Activated CD4-positive, alpha-beta T cell treated with anti-CD3 and anti-CD28 coated beads for 36 hours (primary cell): ENCODE results near the gene ALPP. TPM values are rescaled to one million over a fixed set of nuclear protein-coding genes. Genes with fewer than 3 reads are reported as not detected.
A peak's percentile ranks its signal among the peaks of the same experiment; 100 is the strongest.

ENCODE experiments used
- ATAC-seq: fragments of 200-7000 bp; cut with Tn5 transposase; one replicate; pipeline ENCODE4 v1.10.0; 2021; ENCODE audit warnings: mild to moderate bottlenecking, moderate library complexity
- CTCF ChIA-PET: fragments of 350-600 bp; sonication (Branson Sonifier 250); formaldehyde crosslinking; loops from one replicate; lab custom pipeline; 2021; ENCODE audit warnings: antibody characterized with exemption; lab: Charles Lee
- POLR2A ChIA-PET: fragments of 350-600 bp; sonication (Branson Sonifier 250); formaldehyde crosslinking; loops from one replicate; lab custom pipeline; 2021; ENCODE audit warnings: antibody characterized with exemption, inconsistent platforms; lab: Charles Lee
- DNase-seq: peaks from one replicate; pipeline ENCODE4 v3.0.0-alpha.2; 2020
- H3K27ac Mint-ChIP-seq: one replicate; pipeline ENCODE4 v1.8.0; 2021; ENCODE audit warnings: mixed read lengths
- H3K27me3 Mint-ChIP-seq: one replicate; pipeline ENCODE4 v1.8.0; 2021; ENCODE audit warnings: mixed read lengths
- H3K36me3 Mint-ChIP-seq: one replicate; pipeline ENCODE4 v1.8.0; 2021; ENCODE audit warnings: low read depth, mixed read lengths
- H3K4me1 Mint-ChIP-seq: one replicate; pipeline ENCODE4 v1.8.0; 2021; ENCODE audit warnings: mixed read lengths
- H3K4me3 Mint-ChIP-seq: one replicate; pipeline ENCODE4 v1.8.0; 2021; ENCODE audit warnings: mild to moderate bottlenecking, moderate library complexity, mixed read lengths
- H3K9me3 Mint-ChIP-seq: one replicate; pipeline ENCODE4 v1.8.0; 2021; ENCODE audit warnings: low read depth, mixed read lengths
- intact Hi-C, 2 experiments: fragments of 100-400 bp; cut with DNase I in 1 of 2; cut with micrococcal nuclease in 1 of 2; formaldehyde crosslinking; loops; one replicate each; pipeline versions ENCODE4 v1.14.2 to v1.15.1; 2022 to 2024; cut with DNase I, micrococcal nuclease
- total RNA-seq, 2 experiments: library from RNA; stranded (reverse); gene quantifications; one replicate each; pipeline ENCODE4 v1.2.3, GENCODE V29; 2021

ALPP gene
- total RNA-seq, 2 experiments from 2014 or later, result not detected

DNA sequence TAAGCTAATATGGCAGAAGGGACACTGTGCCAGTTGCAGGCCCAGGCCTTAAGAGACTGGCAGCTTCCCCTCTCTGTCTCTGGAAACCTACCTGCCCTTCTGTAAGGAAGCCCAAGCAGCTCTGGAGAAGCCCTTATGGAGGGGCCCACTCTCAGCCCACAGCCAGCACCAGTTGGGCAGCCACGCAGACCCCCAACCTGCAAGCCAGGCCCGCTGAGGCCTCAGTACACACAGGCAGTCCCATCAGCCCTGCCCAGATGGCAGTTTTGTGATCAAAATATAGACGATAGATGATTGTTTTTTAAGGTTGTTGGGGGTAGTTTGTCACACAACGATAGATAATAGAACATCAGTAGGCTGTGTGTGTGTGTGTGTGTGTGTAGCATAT is 36.8 kb upstream of the ALPP start:
- H3K4me1 Mint-ChIP-seq, result peaks cover 2% of the 10 kb centered on the region
- CTCF ChIA-PET, result no interaction called here
- H3K4me3 Mint-ChIP-seq, result no peak overlapping the region
- H3K36me3 Mint-ChIP-seq, result peaks cover 2% of the 10 kb centered on the region
- intact Hi-C loops, result loop anchor here (5.0 kb wide), 1 partner anchor 181 kb away; the partner anchor contains the start of gene PRSS56 (in 2 of the 2)
- peak; percentile 3 for DNase-seq
- no peak overlapping the region for H3K27ac Mint-ChIP-seq
- POLR2A ChIA-PET, result interaction anchor here (0.7 kb wide), 1 partner anchor 170 kb away, joined by 3 read pairs; no protein-coding TSS in a partner anchor
- no peak for ATAC-seq
- H3K27me3 Mint-ChIP-seq, result peaks cover 1% of the 10 kb centered on the region
- H3K9me3 Mint-ChIP-seq, result no peaks in the 10 kb centered on the region

DNA sequence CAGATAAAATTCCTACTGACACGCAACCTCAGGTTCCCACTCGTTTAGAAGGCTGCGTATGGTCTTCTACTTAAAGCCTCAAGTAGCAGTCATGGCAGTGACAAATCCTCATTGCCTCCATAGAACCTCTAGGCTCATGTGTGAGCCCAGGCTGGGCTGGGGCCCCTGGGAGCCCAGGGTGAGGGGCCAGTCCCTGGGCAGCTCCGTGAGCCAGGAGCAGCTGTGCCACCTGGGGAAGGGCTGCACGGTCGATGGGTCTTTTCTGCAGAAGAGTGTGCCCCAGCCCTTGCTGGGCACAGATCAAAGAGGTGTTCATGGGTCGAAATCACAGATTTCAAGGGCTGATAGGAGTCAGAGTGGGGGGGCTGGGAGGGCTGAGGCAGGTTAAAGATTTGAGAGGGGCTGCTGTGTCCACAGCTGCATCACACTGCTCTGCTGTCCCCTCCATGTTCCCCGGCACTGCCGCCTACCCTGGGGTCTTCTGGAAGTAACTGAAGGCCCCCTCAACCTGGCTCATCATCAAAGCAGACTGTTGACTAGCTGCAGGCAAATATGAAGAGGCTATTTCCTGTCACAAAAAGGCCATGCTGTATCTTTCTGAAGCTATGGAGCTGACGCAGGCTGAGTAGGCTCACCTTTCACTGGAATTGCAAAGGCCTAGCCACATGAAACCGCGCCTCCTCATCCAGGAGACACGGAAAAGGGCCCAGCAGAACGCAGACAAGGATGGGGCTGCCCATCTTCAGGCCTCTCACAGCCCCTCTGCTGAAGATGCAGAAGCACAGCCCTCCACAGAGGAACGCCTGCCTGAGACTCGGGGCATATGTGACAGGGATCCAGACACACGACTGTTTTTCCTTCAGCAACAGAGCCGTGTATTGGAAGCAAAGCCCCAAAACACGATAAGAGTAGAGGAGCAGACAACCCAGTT is 35.7 kb upstream of the ALPP start:
- ATAC-seq, result no peak
- Mint-ChIP-seq H3K36me3 (peaks cover 2% of the 10 kb centered on the region), H3K4me3 (no peak overlapping the region), H3K4me1 (peaks cover 2% of the 10 kb centered on the region), H3K27me3 (peaks cover 1% of the 10 kb centered on the region), H3K9me3 (peaks cover 2% of the 10 kb centered on the region), H3K27ac (no peak overlapping the region)
- intact Hi-C loops, result loop anchor here (5.0 kb wide), 1 partner anchor 179 kb away; the partner anchor contains the start of gene PRSS56 (in 2 of the 2)
- DNase-seq, result peak; percentile 2
- ChIA-PET POLR2A (no interaction called here), CTCF (interaction anchor here (1.0 to 1.5 kb wide), 3 partner anchors 20 to 201 kb away, joined by 3 read pairs; no protein-coding TSS in a partner anchor)

DNA sequence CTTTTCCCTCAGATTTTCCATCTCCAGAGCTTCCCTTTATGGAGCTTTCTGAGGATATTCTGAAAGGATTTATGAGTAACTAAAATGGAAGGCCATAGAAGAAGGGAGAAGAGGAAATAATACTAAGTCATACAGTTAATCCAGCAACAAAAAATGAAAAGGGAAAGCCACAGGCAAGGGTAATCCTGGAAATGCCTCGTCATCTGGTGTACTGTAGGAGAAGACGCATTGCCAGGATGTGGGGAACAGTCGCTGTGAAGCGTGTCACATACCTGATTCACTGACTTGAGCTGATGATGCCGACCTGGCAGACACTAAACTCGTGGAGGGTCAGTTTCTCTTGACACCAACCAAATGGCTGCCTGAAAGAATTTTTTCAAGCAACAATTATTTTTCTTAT is 34.7 kb upstream of the ALPP start:
- no peak overlapping the region for H3K4me3 Mint-ChIP-seq
- ChIA-PET POLR2A (no interaction called here), CTCF (interaction anchor here (1.0 to 1.5 kb wide), 3 partner anchors 21 to 202 kb away, joined by 3 read pairs; no protein-coding TSS in a partner anchor)
- peaks cover 1% of the 10 kb centered on the region for H3K27me3 Mint-ChIP-seq
- intact Hi-C loops, result loop anchor here (5.0 kb wide), 1 partner anchor 178 kb away; the partner anchor contains the start of gene PRSS56 (in 2 of the 2)
- H3K36me3 Mint-ChIP-seq, result peaks cover 2% of the 10 kb centered on the region
- H3K4me1 Mint-ChIP-seq, result peaks cover 2% of the 10 kb centered on the region
- H3K27ac Mint-ChIP-seq, result no peak overlapping the region
- DNase-seq, result peak; percentile 9
- H3K9me3 Mint-ChIP-seq, result peaks cover 2% of the 10 kb centered on the region
- no peak for ATAC-seq

DNA sequence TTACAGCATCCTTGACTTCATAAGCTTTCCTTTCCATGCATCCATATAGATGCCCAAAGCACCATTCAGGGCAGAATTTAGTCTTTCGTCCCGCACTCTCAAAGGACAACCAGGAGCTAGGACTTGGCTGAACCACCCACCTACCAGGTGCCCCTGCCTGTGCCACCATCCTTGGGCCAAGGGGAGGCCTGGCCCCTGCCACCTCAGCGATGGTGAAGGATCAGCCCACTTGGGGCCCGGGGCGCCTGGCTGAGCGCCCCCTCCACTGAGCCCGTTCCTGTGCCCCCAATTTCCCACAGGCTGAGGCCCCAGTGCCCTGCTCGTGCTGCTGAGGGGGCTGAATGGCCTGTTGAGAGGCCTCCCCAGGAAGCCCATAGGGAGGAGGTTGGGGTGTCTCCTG is 33.3 kb upstream of the ALPP start:
- Mint-ChIP-seq H3K27ac (no peak overlapping the region), H3K4me3 (no peak overlapping the region), H3K9me3 (peaks cover 2% of the 10 kb centered on the region), H3K27me3 (peaks cover 3% of the 10 kb centered on the region), H3K36me3 (no peaks in the 10 kb centered on the region), H3K4me1 (peaks cover 2% of the 10 kb centered on the region)
- intact Hi-C loops, result no loop called here
- ChIA-PET POLR2A (no interaction called here), CTCF (interaction anchor here (0.6 to 0.7 kb wide), 2 partner anchors 60 to 93 kb away, joined by 3 to 5 read pairs; no protein-coding TSS in a partner anchor)
- ATAC-seq (no peak), DNase-seq (peak; percentile 1)

DNA sequence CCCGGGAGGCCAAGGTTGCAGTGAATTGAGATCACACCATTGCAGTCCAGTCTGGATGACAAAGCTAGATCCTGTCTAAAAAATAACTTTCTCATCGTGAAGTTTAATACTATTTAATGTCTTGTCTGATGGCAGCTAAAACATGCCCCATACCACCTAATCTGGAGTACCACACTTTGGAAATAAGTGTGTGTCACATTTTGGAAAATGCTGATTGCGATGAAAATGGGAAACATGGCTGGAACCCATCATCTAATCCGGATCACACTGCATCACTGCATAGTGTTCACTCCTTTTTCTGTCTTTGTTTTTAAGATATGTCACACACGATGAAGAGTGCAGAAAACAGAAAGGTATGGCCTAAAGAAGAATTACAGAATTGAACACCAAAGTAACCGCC is 31.2 kb upstream of the ALPP start:
- Mint-ChIP-seq H3K4me3 (no peak overlapping the region), H3K27me3 (peaks cover 9% of the 10 kb centered on the region), H3K9me3 (peaks cover 2% of the 10 kb centered on the region), H3K27ac (no peak overlapping the region), H3K36me3 (no peaks in the 10 kb centered on the region), H3K4me1 (peaks cover 5% of the 10 kb centered on the region)
- intact Hi-C loops, result no loop called here
- POLR2A ChIA-PET, result no interaction called here
- no peak for DNase-seq
- CTCF ChIA-PET, result no interaction called here
- no peak for ATAC-seq

DNA sequence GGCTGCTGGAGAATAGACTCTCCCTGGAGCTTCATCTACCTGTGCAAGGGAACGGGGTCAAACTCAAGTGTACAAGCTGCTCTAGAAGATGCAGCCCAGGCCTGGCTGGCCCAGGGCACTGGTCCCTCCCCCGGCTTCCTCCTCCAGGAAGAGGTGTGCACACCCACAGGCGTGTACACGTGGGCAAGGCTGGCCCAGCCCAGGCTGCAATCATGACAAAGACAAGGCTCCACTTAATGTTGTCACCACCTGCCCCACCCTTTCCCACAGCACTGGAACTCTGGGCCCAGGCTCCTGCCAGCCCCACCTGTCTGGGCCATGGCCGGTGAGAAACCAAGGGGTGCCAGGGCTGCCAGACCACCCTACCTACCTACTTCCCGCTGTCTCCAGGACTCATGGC is 29.6 kb upstream of the ALPP start:
- Mint-ChIP-seq H3K27ac (no peak overlapping the region), H3K36me3 (no peaks in the 10 kb centered on the region), H3K27me3 (peaks cover 18% of the 10 kb centered on the region), H3K4me3 (no peak overlapping the region), H3K9me3 (peaks cover 2% of the 10 kb centered on the region), H3K4me1 (peaks cover 3% of the 10 kb centered on the region)
- intact Hi-C loops, result no loop called here
- CTCF ChIA-PET, result no interaction called here
- DNase-seq, result no peak
- peak; percentile 42 for ATAC-seq
- POLR2A ChIA-PET, result no interaction called here

DNA sequence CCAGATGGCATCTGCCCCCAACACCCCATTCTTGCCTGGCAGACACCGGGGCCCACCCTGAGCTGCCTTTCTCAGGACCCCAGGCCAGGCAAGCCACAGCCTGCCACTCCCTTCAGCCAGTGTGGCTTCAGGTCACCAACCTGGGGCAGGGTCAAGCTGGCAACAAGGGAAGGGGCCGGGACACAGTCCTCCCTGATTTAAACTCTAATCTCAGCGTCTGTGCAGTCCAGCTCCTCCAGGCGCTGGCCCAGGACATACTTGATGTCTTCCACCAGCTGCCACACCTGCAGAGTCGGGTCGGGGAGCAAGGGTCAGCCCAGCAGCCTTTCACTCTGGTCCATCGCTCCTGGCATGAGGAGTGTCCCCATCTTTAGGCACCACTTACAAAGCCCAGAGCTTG is 29.0 kb upstream of the ALPP start:
- ChIA-PET CTCF (no interaction called here), POLR2A (no interaction called here)
- Mint-ChIP-seq H3K4me1 (peaks cover 3% of the 10 kb centered on the region), H3K27ac (no peak overlapping the region), H3K9me3 (peaks cover 2% of the 10 kb centered on the region), H3K4me3 (no peak overlapping the region), H3K36me3 (no peaks in the 10 kb centered on the region), H3K27me3 (peaks cover 19% of the 10 kb centered on the region)
- no peak for ATAC-seq
- DNase-seq, result no peak
- intact Hi-C loops, result no loop called here

DNA sequence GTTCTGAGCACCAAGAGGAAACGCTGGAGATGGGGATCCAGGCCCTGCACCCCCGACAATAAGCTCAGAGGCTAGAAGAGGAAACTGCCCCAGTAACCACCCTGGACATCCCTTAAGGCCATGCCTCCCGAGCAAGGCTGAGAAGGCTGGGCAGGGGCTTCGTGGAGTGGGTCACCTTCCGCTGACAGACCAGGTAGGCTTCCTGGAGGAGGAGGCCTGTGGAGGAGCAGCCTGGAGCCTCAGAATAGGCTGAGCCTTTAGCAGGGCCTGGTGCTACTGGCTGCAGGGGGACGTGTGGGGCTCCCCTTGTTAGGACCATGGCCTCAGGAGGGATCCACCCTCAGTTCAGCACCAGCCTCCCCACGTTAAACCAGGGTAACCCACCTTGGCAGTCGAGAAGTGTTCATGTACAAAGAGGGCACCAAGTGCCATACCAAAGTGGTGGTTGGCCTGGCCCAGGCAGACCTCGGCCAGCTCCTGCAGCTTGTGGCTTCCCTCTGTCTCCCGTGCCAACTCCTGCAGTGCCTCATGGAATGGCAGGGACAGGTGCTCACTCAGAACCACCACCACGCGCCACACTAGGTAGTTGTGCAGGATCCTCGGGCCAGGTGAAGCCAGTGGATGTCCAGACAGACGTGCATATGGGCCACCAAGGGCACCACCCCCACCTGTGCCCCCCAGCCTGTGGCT is 28.5 kb upstream of the ALPP start:
- H3K36me3 Mint-ChIP-seq, result no peaks in the 10 kb centered on the region
- POLR2A ChIA-PET, result no interaction called here
- H3K27ac Mint-ChIP-seq, result no peak overlapping the region
- peaks cover 2% of the 10 kb centered on the region for H3K9me3 Mint-ChIP-seq
- peaks cover 3% of the 10 kb centered on the region for H3K4me1 Mint-ChIP-seq
- peaks cover 18% of the 10 kb centered on the region for H3K27me3 Mint-ChIP-seq
- CTCF ChIA-PET, result interaction anchor here (1.0 kb wide), 1 partner anchor 89 kb away, joined by 3 read pairs; no protein-coding TSS in a partner anchor
- DNase-seq, result no peak
- ATAC-seq, result no peak
- intact Hi-C loops, result no loop called here
- no peak overlapping the region for H3K4me3 Mint-ChIP-seq

DNA sequence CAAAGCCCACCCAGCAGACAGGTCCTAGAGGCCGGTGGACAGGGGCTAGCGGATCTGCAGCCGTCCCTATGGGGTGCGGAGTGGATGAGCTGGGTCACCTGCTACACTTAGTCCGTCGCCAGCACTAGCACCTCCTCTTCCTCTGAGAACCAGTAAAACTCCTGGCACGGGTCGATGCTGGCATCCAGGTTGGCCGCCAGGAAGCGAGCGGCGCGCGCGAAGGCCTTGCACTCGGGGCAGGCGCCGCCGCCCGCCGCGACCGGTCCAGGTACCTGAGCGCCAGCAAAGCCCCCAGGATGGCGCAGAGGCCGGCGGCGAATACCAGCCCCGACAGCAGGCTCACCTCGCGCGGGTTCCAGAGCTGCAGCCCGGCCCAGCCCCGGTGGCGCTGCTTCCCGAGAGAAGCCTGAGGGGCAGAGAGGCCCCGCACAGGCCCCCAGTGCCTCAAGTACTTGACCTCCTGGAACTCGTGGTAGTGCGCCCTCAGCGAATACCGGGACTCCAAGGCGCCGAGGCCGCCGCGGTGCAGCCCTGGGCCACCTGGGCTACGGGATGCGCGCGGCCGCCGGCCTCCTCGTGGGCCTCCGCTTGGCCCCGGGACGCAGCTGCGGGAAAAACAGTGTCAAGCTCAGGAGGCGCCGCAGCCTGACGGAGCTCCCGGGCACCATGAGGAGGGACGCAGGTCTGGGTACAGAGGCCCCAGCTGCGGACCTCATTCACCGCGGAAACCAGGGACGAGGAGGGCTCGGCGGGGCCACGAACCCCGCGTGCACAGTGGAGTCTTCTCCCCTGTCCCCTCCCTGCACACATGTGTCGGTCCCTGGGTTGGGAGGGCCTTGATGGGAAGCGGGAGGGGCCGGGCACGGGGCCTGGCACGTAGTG is 27.5 kb upstream of the ALPP start:
- peaks cover 18% of the 10 kb centered on the region for H3K27me3 Mint-ChIP-seq
- ChIA-PET POLR2A (no interaction called here), CTCF (interaction anchor here (0.9 to 1.0 kb wide), 2 partner anchors 10 to 88 kb away, joined by 3 read pairs; no protein-coding TSS in a partner anchor)
- ATAC-seq (peak; percentile 42), DNase-seq (no peak)
- peaks cover 3% of the 10 kb centered on the region for H3K4me1 Mint-ChIP-seq
- no peaks in the 10 kb centered on the region for H3K36me3 Mint-ChIP-seq
- H3K27ac Mint-ChIP-seq, result no peak overlapping the region
- peaks cover 2% of the 10 kb centered on the region for H3K9me3 Mint-ChIP-seq
- no peak overlapping the region for H3K4me3 Mint-ChIP-seq
- intact Hi-C loops, result no loop called here

DNA sequence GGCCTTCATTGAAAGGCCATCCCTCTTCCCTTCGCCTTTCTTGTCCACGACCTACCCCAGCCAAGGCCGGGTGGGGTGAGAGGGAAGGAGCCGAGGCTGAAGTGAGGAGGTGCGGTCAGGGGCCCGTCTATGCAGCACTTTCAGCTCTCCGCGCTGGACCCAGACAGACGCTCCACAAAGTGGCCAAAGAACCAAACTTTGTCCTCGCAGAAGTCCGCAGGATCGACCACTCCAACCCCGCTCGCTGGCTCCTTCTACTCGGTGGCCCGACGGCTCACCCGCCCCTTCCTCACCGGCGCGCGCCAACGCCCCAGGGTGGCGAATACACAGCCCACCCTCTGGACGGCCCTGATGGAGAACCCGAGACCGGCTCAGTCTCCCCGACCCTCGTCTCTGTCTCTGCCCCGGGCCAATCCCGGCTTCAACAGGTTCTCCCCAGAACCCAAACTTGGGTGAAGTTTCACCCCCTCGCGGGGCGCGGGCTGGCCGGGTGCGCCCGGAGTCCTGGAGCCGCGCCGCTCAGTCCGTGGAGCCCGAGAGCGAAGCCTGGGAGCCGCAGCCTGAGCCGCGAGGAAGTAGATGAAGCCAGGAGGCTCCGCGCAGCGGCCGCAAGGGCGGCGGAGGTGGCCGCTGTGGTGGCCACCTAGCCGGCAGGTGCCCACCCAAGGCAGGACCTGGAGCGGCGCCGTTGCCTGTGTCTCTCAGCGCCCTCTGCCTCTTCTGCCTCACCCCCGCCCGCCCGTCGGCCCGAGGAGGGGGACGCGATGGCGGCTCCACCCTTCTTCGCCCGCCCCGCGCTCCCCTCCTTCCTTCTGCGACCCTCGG is 26.7 kb upstream of the ALPP start:
- Mint-ChIP-seq H3K9me3 (peaks cover 1% of the 10 kb centered on the region), H3K27me3 (peaks cover 22% of the 10 kb centered on the region), H3K4me1 (peaks cover 3% of the 10 kb centered on the region), H3K27ac (no peak overlapping the region), H3K4me3 (no peak overlapping the region), H3K36me3 (no peaks in the 10 kb centered on the region)
- ChIA-PET POLR2A (no interaction called here), CTCF (interaction anchor here (0.9 to 1.2 kb wide), 2 partner anchors 11 to 14 kb away, joined by 3 read pairs; no protein-coding TSS in a partner anchor)
- intact Hi-C loops, result no loop called here
- DNase-seq (no peak), ATAC-seq (no peak)
